Putamen (tissue), 1 donor: ENCODE measurements around the gene TSPAN4.
A peak's percentile ranks its signal among the peaks of the same experiment; 100 is the strongest.

Source experiments
- DNase-seq: peaks from one replicate; pipeline ENCODE4 v3.0.0-alpha.2; 2016; ENCODE audit warnings: low spot score

The TSPAN4 gene, protein sequence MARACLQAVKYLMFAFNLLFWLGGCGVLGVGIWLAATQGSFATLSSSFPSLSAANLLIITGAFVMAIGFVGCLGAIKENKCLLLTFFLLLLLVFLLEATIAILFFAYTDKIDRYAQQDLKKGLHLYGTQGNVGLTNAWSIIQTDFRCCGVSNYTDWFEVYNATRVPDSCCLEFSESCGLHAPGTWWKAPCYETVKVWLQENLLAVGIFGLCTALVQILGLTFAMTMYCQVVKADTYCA

DNA sequence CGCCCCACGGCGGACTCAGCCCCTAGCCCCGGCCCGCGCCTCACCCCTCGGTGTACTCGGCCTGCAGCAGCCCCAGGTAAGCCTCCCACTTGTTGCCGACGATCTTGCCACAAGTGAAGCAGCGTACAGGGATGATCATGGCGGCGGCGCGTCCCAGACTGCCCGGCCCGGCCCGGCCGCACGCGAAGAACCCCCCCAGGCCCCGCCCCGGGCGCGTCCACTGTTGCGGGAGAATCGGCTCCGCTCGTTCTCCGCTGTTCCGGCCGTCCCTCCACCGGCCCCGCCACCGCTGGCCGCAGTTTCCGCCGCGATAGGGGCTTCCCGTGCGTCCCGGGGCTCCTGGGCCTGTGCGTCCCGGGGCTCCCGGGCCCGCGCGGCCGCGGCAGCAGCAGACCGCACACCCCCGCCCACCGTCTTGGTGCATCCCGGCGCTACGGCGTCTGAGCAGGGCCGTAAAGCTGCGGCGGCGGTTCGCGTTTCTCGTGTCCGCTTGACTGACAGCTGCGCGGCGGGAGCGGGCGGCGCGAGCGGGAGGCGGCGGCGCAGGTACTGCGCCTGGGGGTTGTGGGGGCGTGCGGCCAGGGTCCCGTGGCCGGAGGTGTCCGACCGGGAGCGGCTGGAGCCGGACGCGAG, at the start of gene TSPAN4, which contains the start of gene POLR2L:
TSS of gene TSPAN4 (plus strand) at position 483 of the 633 bp plus-strand sequence. CDS start 7,453 bp downstream, outside the sequence.
TSS of gene POLR2L (minus strand) at position 160 of the 633 bp plus-strand sequence. CDS start at position 139, 21 bp downstream.
- peak; percentile 85 for DNase-seq

DNA sequence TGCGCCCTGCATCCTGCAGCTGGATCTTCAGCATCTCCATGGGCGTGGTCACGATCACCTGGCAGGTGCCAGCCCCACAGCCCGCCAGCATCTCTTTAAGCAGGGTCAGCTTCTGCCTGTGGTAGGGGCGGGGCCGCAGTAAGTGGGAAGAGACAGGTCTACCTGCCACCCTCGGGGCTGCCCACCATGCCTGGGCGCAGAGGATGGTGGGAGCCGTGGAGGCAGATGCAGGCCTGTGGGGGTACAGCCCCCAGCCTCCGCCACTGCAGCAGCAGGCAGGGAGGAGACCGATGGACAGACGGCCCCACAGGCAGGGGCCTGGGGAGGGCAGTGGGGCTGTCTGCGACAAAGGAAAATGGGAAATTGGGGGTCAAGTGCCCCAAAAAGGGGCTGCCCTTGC, 49.8 kb upstream of the TSPAN4 start:
- DNase-seq: no peak

DNA sequence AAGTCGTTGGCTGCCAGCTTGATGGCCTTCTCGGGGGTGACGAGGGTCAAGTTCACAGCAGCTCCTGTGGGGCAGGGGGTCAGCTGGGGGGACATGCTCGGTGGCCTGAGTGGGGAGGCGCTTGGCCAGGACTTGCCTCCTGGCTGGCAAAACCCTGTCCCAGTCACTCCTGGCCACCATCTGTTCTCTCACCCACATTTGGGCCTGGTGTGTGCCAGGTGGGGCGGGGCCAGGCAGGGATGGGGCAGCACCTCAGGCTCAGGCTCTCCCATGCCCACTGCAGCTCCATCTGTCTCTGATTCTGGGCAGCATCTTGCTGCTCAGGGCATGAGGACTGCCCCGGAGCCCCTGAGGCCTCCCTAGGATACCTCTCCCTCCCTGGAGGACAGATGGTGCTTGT, 49.1 kb upstream of the TSPAN4 start:
- no peak for DNase-seq

DNA sequence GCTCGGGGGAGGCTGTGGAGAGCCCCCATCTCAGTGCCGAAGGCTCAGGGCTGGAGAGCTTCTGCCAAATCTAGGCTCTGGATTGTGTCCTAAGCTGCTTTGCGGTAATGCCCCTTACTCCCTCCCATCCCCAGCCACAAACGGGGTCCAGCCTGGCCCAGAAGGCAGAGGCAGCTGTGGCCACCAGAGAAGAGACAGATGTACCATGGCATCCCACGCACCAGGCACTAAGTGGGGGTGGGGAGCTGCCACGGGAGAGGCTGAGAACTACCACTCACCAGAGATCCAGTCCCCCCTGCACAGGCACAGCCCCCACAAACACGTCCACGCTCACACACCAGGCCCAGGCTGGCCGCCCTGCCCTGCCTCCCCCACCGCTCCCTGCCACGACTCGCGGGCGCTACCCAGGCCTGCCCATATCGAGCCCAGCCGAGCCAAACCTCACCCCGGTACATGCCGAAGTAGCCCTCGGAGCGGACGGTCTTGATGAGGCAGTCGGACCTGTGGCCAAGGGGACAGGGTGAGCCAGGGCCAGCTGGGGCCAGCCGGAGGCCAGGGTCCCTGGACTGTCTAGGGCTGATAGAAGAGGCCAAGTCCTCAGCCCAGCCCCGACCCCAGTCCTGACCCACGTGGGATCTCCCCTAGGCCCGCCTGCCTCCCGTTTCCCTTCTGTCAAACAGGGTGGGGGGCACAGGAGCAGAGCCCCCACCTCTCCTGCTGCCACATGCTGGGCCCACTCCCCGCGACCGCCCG, 48.5 kb upstream of the TSPAN4 start:
- no peak for DNase-seq

DNA sequence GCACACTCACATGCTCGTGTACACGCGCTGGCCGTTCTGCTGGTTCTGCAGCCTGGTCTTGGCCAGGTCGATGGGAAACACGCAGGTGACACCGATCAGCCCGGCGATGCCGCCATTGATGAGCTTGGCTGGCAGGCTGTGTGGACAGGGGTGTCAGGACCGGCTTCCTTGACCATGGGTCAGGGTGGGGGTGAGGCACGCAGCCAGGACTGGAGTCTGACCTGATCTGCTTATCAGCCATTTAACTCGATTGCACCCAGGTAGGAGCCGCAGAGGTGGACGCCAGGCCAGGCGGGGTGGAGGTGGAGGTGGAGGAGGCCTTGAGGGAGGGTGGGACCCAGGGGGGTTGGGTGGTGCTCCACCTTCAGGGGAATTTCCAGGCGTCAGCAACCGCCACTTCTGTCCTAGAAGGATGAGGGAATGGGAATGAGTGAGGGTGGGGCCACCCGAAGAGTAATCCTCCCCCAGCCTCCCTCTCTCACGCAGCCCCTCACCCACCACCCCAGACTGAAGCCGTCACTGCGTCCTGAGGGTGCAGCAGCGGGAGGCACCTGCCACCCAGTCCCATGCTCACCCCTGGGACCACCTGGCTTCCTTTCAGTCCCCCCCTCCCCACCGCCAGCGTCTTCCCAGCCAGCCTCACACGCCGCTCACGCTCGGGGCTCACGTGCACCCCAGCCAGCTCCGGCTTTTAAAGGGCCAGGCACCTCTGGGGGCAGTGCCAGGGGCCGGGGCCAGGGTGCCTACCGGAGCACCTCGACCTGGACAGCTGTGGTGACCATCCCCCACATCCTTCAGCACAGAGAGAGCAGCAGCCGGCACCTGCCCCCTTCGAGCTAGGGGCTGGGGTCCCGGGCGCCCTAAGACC, 47.7 kb upstream of the TSPAN4 start:
- no peak for DNase-seq

DNA sequence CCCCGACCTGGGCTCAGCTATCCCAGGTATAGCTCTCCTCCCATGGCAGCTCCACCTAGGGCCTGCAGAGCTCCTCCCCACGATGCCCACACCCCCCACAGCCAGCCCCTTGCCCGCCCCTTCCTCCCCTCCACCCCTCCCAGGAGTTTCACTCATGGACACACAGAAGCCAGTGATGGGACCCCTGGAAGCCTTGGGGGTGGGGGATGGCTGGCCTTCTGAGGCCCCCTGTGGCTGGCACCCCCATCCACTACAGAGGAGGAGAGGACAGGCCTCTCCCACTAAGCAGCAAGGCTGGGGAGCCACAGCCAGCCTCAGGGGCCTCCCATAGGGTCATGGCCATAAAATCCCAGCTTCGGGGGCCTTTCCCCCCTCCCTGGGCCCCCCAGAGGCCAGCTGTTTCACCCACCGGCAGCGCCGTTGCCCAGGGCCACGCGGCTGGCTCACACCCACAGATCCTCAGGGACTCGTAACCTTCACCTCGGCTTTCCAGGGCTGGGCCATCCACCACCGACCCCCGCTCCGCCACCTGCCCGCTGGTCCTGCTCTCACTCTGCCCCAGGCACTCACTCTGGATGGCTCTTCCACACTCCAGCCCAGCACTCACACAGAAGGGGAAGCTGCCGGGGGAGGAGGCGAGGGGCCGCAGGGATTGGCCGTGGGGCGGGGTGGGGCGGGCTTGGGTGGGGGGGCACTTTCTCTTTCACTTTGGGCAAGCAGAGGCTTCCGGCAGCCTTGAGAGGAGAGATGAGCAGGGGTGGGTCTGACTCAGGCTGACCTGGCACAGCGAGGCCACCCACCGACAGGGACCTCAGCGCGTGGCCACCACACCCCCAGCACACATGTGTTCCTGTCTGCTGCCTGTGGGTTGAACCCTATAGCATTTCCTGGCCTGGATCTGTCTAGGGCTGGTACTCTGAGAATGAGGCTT, 46.8 kb upstream of the TSPAN4 start:
- no peak for DNase-seq

DNA sequence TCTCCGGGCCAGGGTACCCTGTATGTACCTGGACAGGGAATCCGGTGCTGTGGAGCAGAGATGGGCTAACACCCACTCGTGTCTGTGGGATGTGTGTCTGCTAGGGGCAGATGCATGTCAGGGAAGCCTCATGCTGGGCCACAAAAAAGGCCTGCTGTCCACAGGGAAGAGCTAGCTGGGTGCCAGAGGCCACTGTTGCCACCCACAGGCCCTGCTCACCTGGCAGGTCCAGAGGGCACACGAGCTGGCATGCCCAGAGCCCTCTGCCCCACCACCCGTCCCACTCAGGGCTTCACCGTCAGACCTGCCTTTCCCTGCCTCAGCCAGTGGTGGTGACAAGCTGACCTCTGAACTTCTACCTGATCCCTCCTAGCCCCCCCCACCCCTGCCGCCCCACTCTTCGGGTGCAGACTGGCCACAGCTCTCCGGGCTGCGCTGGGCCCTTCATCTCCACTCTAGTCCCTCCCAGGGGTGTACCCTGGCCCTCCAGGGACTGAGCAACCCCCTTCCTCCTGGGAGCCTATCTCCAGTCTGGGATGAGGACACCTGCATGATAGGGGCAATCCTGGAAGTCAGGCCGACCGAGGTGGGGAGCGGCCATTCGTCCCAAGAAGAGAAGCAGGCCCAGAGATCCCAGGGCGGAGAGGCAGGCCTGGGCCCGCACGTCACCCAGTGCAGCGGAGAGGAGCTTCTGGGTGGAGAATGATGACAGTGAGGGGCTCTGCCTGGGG, 45.9 kb upstream of the TSPAN4 start:
- no peak for DNase-seq

DNA sequence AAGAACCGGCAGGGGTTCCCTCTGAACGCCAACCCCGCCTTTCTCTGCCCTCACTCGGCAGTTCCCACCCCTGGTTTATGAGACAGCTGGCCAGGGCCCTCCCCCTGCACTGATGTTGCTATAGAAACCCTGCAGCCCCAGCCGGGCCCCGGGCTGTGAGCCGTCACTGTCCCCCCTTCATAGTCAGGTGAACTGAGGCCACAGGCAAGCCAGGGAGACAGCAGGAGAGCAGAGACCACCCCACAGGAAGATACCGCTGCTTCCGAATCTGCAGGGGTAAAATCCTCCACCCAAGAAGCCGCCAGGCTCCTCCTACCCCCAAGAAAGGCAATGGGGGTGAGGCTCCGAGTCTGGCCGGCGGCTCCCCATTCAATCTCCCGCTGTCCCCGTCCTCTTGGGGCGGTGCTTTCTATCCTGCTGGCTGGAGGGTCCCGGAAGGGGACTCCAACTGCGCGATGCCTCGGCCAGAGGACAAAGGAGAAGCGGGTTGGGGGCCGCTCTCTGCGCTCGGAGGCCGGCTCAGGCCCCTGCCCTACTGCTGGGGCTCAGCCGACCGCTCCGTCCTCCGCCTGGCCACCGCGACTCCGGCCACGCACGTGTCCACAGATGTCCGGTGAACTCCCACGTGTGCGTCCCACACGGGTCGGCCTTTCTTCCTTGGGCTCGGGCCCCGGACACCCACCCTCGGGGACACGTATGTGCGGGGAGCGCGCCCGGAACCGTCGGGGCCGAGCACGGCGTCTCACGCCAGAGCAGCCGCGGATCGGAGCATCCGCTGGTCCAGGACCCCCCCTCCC, 45.2 kb upstream of the TSPAN4 start:
- no peak for DNase-seq

DNA sequence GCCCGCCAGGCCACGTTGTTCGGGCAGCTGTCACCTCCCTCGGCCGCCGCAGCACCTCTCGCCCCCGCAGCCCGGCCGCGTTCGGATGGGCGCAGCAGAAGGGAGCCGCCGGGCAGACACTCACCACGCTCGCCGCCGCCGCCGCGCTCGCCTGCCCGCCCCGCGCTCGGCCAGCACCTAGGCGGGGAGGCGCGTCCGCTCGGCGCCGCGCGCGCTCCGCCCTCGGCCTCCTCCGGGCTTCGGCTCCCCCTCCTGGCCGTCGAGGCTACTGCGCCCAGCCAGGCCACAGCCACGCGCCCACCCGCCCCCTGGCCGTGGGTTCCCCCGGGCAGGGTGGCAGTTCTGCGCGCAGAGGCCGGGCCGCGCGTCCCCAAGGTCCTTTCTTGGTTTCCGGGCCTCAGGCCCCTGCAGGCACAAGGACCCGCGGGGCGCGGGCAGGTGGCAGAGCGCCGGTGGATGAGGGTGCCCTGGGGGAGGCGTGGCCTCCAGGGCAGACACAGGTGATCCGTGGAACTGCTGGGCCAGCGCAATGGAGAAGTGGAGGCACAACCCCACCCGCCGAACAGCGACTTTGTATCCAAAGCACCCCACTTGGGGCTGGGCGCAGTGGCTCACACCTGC, 44.4 kb upstream of the TSPAN4 start, which contains the start of gene SLC25A22:
TSS of gene SLC25A22 (minus strand) at position 189 of the 621 bp plus-strand sequence. CDS start 3,275 bp downstream, outside the sequence.
- DNase-seq: peak; percentile 76

DNA sequence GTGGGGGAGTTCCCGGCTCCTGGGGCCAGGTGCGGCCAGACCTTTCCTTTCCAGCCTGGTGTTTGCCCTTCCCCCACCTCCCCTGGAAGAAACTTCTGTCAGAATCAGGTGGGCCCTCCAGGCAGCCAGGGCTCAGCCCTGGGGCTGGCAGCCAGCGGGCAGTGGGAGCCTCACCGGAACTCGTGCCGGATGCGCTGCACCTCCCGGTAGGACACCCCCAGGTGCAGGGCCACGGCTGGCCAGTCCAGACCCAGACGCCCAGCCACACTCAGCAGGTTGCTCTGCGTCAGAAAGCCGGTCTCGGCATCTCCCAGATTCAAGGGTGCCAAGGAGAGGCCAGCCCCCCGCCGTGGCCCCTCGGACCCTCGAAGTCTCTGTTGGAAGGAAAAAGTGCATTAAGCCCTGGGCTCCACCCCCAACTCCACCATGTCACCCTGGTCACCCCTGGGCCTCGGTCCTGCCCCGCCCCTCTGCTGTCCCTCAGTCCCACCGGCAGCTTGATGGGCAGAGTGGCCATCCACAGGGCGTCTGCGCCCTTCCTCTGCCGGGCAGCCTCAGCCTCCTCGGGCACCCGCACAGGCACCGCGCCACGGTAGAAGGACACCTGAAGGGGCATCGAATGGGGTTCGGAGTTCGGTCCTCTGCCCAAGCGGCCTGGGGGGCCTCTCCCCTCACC, 42.9 kb upstream of the TSPAN4 start:
- DNase-seq: no peak

DNA sequence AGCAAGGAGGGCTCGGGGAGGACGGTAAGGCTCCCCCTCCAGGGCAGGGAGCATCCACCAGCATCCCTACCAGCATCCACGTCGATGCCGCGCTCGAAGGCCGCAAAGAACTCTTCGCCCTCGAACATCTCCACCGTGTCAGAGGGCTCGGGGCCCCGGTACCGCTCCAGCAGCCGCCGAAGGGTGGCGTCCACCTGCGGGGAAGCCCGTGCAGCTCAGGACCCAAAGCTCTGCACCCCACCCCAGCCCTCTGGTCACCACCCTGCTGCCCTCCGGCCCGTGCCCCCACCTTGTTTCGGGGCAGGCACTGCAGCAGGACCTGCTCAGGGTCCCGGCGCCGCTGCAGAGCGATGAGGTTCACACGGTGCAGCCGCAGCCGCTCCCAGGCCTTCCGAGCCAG, 42.2 kb upstream of the TSPAN4 start:
- no peak for DNase-seq

DNA sequence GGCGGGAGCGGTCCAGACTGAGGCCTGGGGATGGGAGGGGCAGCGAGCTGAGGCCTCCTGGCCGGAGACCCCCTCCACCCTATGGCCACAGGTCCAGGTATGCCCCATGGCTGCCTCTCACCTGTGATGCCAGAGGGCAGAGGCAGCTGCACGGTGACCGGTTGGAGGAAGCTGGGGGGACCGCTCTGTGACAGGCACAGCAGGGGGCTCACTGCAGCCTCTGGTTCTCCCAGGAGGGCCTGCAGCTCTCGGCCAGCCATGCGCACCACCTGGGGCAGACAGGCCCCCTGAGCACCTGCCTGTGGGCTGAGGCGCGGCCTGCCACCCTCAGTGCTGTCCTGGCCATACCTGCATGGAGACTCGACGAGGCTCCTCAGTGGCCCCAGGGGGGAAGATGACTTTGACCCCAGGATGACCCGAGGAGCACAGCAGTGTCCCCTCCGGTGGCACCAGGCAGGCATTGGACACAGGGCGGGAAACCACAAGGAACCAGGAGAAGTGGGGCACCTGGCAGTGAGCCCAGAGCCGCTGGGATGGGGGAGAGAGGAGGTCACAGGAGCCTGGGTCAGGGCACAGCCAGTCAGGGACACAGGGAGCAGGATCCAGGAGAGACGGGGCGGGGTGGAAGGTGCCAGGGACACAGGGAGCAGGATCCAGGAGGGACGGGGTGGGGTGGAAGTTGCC, 41.4 kb upstream of the TSPAN4 start:
- DNase-seq: no peak

DNA sequence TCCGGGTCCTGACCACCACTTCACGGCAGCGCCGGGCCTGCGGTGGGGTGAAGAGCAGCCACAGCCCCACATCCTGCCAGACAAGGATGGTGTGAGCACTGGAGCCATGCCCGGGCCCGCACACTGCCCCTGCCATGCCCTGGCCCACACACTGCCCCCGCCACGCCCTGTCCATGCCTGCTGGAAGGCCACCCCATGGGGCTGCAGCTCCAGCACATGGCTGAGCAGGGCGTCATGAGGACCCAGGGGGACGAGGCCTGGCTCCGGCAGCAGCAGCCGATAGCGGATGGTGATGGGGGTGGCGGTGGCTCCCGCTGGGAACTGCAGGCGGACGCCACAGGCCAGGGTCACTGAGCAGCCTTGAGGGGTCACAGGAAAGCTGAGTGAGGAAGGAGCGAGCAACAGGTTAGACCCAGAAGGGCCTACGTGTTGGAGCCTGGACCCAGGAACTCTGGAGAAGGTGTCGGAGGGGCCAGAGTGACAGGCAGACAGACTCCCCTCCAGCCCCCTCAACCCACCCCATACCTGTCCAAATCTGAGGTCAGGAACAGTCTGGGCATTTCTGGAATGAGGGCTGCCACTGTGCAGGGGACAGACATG, 40.5 kb upstream of the TSPAN4 start:
- no peak for DNase-seq

DNA sequence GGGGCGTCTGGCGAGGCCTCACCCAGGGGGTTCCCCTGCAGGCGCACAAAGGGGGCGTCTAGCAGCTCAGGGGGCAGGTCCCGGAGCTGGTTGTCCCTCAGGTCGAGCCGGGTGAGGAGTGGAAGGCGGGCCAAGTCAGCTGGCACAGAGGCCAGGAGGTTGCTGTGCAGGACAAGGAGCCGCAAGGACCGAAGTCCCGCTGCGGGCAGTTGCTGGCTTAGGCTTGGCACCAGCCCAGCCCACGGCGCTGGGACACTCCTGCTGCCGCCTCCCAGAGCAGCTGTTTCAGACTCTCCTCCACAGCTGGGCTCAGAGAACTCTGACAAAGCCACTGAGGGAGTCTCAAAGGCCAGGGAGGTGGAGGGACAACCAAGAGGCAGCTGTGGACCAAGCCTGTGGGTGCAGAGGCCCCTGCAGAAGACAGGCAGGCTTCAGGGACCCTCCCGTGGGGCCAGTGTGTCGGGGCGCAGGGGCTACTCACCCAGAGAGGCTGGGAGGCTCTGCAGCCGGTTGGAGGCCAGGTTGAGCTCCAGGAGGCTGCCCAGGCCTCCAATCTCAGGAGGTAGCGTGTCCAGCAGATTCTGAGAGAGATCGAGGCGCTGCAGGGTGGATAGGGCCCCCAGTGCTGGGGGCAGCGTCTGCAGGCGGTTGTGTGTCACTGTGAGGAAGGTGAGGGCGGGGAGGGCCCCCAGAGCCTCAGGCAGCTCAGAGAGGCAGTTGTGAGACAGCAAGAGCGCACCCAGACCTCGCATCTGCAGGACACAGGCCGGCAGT, 39.8 kb upstream of the TSPAN4 start:
- DNase-seq: no peak

DNA sequence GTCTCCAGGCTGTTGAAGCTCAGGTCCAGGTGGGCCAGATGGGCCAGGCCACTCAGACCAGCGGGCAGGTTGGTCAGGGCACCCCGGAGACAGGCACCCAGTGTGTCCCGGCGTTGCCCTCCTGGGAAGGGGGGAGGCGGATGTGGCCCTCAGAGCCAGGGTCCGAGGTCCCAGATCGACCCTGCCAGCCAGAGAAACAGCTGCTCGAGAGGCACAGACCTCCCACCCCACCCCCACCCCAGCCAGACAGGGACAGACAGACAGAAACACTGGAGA, 39.2 kb upstream of the TSPAN4 start:
- no peak for DNase-seq

DNA sequence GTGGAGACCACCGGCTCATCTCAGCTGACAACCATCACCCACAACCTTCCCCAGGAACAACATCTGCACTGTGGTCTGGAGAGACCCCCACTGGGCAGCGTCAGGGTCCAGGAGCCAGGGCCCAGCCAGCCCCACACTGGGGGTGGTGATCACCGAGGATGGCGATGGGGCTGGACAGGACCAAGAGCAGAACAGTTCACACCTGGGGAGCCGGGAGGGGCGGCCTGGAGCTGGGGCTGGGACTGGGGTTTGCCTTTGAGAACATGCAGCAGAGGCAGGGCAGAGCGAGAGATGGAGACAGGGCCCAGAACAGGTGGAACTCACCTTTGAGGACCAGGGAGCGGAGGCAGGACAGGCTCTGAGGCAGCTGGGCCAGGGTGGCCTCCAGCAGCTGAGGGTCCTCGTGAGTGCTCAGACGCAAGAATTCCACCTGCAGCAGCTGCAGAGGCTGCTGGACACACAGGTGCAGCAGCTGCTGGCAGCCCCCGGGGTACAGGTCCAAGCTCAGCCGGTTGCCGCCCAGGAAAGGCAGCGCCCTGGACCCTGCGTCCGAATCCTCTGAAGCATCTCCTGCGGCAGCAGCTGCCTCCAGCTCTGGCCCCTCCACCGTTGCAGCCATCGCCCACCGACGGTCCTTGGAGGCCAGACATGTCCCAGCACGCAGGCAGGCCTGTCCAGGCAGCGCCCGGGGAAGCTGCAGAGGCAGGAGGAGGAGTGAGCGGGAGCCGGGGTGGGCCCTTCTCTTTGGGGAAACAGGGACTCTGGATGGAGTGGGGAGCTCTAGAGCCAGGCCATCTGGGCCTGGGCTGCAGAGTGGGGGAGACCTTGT, 38.7 kb upstream of the TSPAN4 start:
- no peak for DNase-seq
